GM12892 (cell line): ENCODE results near the gene CTXN3.

Experiments
- POLR2A ChIP-seq: IDR thresholded peaks from 2 replicates; pipeline ENCODE4 v1.6.1; 2011; ENCODE audit warnings: low read depth, low read length, control low read depth
- POLR2AphosphoS5 ChIP-seq: IDR thresholded peaks from 2 replicates; pipeline ENCODE4 v1.6.1; 2011; ENCODE audit warnings: low read depth, low read length, control low read depth
- TAF1 ChIP-seq: IDR thresholded peaks from 2 replicates; pipeline ENCODE4 v1.6.1; 2011; ENCODE audit warnings: low read depth, mild to moderate bottlenecking, control low read depth, low read length, borderline replicate concordance

DNA sequence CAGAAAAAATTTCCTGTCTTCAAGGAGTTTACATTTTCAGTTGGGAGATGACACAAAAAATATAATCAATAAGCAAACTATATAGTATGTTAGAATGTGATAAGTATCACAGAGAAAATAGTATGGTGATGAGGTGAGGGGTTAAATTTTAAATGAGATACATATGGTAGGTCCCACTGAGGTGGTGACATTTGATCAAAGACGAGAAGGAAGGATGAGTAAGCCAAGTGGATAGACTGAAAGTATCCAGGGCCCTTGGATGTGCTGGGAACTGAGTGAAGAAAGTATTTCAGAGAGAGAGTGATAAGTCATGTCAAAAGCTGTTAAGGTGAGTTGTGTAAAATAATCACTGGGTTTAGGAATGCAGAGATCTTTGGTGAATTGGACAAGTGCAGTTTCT is 57.8 kb downstream of the CTXN3 start:
- TF ChIP-seq POLR2A (no peak), TAF1 (no peak), POLR2AphosphoS5 (no peak)
